Fibroblast of lung (primary cell): ENCODE data around the gene RFFL. TPM values are rescaled to one million over a fixed set of nuclear protein-coding genes. Genes with fewer than 3 reads are reported as not detected.

Source experiments
- DNase-seq, 2 donors: peaks; one replicate each; pipeline versions ENCODE4 v3.0.0 to v3.0.0-alpha.2; 2010; ENCODE audit warnings: low read depth in 2 of 2
- H2AFZ ChIP-seq: 2 replicates; pipeline ENCODE4 v1.5.1; 2012; ENCODE audit warnings: low read length, control low read depth, inconsistent platforms
- H3K27ac ChIP-seq: 2 replicates; pipeline ENCODE4 v1.5.1; 2011; ENCODE audit warnings: low read length, control low read depth; ENCODE audit not compliant: insufficient read depth
- H3K27me3 ChIP-seq: 2 replicates; pipeline ENCODE4 v1.5.1; 2011; ENCODE audit warnings: mild to moderate bottlenecking, low read length; ENCODE audit not compliant: control insufficient read depth, insufficient read depth
- H3K36me3 ChIP-seq: 2 replicates; pipeline ENCODE4 v1.5.1; 2011; ENCODE audit warnings: low read length; ENCODE audit not compliant: control insufficient read depth, insufficient read depth
- H3K4me1 ChIP-seq: 2 replicates; pipeline ENCODE4 v1.5.1; 2011; ENCODE audit warnings: low read length; ENCODE audit not compliant: control insufficient read depth, insufficient read depth; ENCODE audit errors: extremely low read depth
- H3K4me2 ChIP-seq: 2 replicates; pipeline ENCODE4 v1.5.1; 2011; ENCODE audit warnings: low read length, control low read depth; ENCODE audit not compliant: insufficient read depth; ENCODE audit errors: extremely low read depth
- H3K4me3 ChIP-seq, 4 experiments: fragments of 200-600 bp in 1 of 4; sonication (generic) in 1 of 4; replicated peaks in 1 of 4; 2 replicates each; pipeline ENCODE4 v1.5.1; 2011 to 2016; ENCODE audit warnings: low read length in 4 of 4, low read depth in 3 of 4, mild to moderate bottlenecking in 3 of 4, control low read depth in 2 of 4, inconsistent platforms in 1 of 4, mixed read lengths in 1 of 4; ENCODE audit not compliant: insufficient read depth in 1 of 4; ENCODE audit errors: control extremely low read depth in 1 of 4
- H3K79me2 ChIP-seq: 2 replicates; pipeline ENCODE4 v1.5.1; 2012; ENCODE audit warnings: mild to moderate bottlenecking, low read length, inconsistent platforms; ENCODE audit not compliant: control insufficient read depth, insufficient read depth
- H3K9ac ChIP-seq: 2 replicates; pipeline ENCODE4 v1.5.1; 2011; ENCODE audit warnings: mild to moderate bottlenecking, low read length, control low read depth; ENCODE audit not compliant: insufficient read depth
- H3K9me3 ChIP-seq: 2 replicates; pipeline ENCODE4 v1.5.1; 2012; ENCODE audit warnings: low read depth, low read length; ENCODE audit not compliant: control insufficient read depth, insufficient read depth
- H4K20me1 ChIP-seq: 2 replicates; pipeline ENCODE4 v1.5.1; 2011; ENCODE audit warnings: low read length; ENCODE audit not compliant: control insufficient read depth, insufficient read depth; ENCODE audit errors: extremely low read depth
- EZH2 ChIP-seq: IDR thresholded peaks from 2 replicates; pipeline ENCODE4 v1.5.1; 2012; ENCODE audit warnings: low read length, control low read depth, mild to moderate bottlenecking; ENCODE audit errors: missing control alignments
- polyA plus RNA-seq, 2 donors: library from polyadenylated mRNA; depleted of rRNA in 1 of 2; stranded (reverse) in 1 of 2; unstranded in 1 of 2; fragments of >200 nt; gene quantifications; 2 replicates each; pipeline ENCODE4 v1.2.1, GENCODE V29; 2011 to 2012; ENCODE audit warnings: missing spikeins in 1 of 2
- total RNA-seq: library from RNA; depleted of rRNA; stranded (reverse); fragments of >200 nt; gene quantifications from 2 replicates; pipeline ENCODE4 v1.2.1, GENCODE V29; 2014
- TF ChIP-seq, protein P1 (sequence below), 2 donors: IDR thresholded peaks in 1 of 2; conservative IDR thresholded peaks in 1 of 2; 1 replicate in 1 of 2; 2 replicates in 1 of 2; pipeline ENCODE4 v1.5.1; 2011 to 2012; ENCODE audit warnings: low read length in 2 of 2, control low read depth in 1 of 2, inconsistent platforms in 1 of 2, low read depth in 1 of 2, mild to moderate bottlenecking in 1 of 2

The RFFL gene
- total and polyA plus RNA-seq, 2 donors (not counting 1 experiment from before 2014, with no cell fraction given), result 10.1 to 15.9 TPM

DNA sequence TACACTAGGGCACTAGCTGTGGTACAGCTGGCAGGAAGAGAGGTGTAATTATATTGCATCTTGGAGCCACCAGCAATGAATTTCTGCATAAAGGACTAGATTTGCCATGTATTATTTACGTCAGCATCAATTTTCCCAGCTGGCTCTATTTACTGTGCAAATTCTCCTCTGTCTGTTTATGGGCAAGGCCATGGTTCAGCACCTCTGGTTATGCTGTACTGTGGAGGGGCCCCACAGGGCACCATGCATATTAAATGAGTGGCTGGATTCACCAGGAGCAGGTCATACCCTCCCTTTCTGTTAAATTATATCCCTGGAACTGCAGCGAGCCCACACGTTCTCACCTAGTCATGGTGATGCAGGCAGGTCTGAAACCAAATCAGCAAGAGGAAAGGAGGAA, 36.4 kb upstream of the RFFL start:
- TF ChIP-seq, protein P1, sequence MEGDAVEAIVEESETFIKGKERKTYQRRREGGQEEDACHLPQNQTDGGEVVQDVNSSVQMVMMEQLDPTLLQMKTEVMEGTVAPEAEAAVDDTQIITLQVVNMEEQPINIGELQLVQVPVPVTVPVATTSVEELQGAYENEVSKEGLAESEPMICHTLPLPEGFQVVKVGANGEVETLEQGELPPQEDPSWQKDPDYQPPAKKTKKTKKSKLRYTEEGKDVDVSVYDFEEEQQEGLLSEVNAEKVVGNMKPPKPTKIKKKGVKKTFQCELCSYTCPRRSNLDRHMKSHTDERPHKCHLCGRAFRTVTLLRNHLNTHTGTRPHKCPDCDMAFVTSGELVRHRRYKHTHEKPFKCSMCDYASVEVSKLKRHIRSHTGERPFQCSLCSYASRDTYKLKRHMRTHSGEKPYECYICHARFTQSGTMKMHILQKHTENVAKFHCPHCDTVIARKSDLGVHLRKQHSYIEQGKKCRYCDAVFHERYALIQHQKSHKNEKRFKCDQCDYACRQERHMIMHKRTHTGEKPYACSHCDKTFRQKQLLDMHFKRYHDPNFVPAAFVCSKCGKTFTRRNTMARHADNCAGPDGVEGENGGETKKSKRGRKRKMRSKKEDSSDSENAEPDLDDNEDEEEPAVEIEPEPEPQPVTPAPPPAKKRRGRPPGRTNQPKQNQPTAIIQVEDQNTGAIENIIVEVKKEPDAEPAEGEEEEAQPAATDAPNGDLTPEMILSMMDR (conservative IDR thresholded peaks at IDR 0.05 in 1 of 2, IDR thresholded peaks at IDR 0.05 in 1 of 2; ENCODE audit: low read depth in 1 of 2, low read length in 2 of 2), result no peak
- no peak for TF ChIP-seq EZH2
- H4K20me1 ChIP-seq, result no peaks in the 10 kb centered on the region
- no peak overlapping the region for H3K4me2 ChIP-seq
- no peak overlapping the region for H3K27ac ChIP-seq
- H3K9ac ChIP-seq, result no peak overlapping the region
- no peaks in the 10 kb centered on the region for H3K27me3 ChIP-seq
- peaks cover 3% of the 10 kb centered on the region for H3K36me3 ChIP-seq
- DNase-seq, result no peak
- no peaks in the 10 kb centered on the region for H3K4me1 ChIP-seq
- H2AFZ ChIP-seq, result no peak overlapping the region
- no peak overlapping the region for H3K4me3 ChIP-seq
- H3K79me2 ChIP-seq, result no peaks in the 10 kb centered on the region
- H3K9me3 ChIP-seq, result no peaks in the 10 kb centered on the region

DNA sequence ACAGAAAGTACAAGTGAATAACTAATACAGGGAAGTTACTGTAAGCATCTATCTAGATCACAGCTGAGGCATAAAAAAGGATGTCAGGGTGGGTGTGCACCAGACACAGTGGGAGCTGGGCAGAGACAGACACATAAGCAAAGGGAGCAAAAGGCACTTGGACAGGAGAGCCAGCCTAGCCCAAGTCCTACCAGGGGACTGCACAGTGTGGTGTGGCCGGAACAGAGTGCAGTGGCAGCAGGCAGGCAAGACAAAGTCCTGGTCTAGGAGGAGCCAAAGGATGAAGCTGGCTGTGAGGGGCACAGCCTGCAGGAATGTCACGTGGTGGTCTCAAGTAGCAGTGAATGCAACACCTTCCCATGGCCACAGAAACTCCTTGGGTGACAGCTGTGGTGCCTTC, 34.3 kb upstream of the RFFL start:
- TF ChIP-seq, protein P1 (conservative IDR thresholded peaks at IDR 0.05 in 1 of 2, IDR thresholded peaks at IDR 0.05 in 1 of 2; ENCODE audit: low read depth in 1 of 2, low read length in 2 of 2), result no peak
- TF ChIP-seq EZH2, result no peak
- Histone ChIP-seq H2AFZ (no peak overlapping the region), H3K27ac (no peak overlapping the region), H3K27me3 (no peaks in the 10 kb centered on the region), H3K4me3 (no peak overlapping the region), H3K79me2 (no peaks in the 10 kb centered on the region), H3K4me2 (no peak overlapping the region), H3K4me1 (peaks cover 4% of the 10 kb centered on the region), H3K9me3 (no peaks in the 10 kb centered on the region), H4K20me1 (no peaks in the 10 kb centered on the region), H3K9ac (no peak overlapping the region), H3K36me3 (peaks cover 3% of the 10 kb centered on the region)
- no peak for DNase-seq

DNA sequence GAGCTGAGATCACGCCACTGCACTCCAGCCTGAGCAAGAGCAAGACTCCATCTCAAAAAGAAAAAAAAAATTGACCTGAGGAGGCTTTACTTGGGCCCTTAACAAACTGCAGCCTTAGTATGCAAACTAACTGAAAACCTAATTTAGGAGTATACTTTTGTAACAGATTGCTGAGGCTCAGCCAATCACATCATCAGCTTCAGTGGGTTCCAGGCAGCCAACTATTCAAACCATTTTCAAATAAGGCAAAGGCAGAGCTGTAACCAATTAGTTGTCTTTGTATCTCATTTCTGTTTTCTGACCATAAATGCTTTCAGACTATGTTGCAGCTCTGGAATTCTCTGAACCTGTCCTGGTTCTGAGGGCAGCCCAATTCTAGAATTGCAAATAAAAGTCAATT, 32.2 kb upstream of the RFFL start:
- Histone ChIP-seq H3K9ac (no peak overlapping the region), H2AFZ (no peak overlapping the region), H3K9me3 (no peaks in the 10 kb centered on the region), H4K20me1 (no peaks in the 10 kb centered on the region), H3K4me1 (peaks cover 4% of the 10 kb centered on the region), H3K36me3 (peaks cover 3% of the 10 kb centered on the region), H3K79me2 (no peaks in the 10 kb centered on the region), H3K27ac (no peak overlapping the region), H3K4me2 (no peak overlapping the region), H3K4me3 (no peak overlapping the region), H3K27me3 (no peaks in the 10 kb centered on the region)
- no peak for TF ChIP-seq EZH2
- TF ChIP-seq, protein P1 (conservative IDR thresholded peaks at IDR 0.05 in 1 of 2, IDR thresholded peaks at IDR 0.05 in 1 of 2; ENCODE audit: low read depth in 1 of 2, low read length in 2 of 2), result no peak
- no peak for DNase-seq
